NCI-H2107 treated with DMSO at 0.1 percent for 48 hours (cell line): ENCODE data around the gene ANKRD55.
"Not testable (repeated sequence)": the region's sequence is repeated elsewhere in the genome, so short reads cannot be mapped to it uniquely, and the experiment has no call there.

Experiments
- DNase-seq: peaks from one replicate; lab custom pipeline; 2025; ENCODE audit not compliant: unreplicated experiment; lab: John Stamatoyannopoulos, UW

ANKRD55 gene

DNA sequence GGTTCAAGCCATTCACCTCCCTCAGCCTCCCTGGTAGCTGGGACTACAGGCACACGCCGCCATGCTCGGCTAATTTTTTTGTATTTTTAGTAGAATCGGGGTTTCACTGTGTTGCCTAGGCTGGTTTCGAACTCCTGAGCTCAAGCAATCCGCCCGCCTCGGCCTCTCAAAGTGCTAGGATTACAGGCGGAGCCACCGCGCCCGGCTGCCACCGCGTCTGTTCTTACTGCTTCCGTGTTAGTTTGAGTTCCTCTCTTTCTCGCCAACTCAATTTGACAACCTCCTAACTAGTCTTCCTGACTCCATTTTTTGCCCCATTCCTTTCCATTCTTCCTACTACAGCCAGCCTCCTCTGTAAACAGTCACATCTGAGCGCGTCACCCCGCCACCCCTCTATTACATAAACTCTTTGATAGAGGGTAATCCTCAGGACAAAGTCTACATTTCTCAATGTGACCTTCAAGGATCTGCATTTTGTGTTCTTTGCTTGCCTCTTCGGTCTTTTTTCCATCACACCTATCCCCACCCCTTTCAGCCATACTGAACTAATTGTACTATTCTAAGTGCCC lies 149.8 kb downstream of the ANKRD55 start:
- no peak for DNase-seq

DNA sequence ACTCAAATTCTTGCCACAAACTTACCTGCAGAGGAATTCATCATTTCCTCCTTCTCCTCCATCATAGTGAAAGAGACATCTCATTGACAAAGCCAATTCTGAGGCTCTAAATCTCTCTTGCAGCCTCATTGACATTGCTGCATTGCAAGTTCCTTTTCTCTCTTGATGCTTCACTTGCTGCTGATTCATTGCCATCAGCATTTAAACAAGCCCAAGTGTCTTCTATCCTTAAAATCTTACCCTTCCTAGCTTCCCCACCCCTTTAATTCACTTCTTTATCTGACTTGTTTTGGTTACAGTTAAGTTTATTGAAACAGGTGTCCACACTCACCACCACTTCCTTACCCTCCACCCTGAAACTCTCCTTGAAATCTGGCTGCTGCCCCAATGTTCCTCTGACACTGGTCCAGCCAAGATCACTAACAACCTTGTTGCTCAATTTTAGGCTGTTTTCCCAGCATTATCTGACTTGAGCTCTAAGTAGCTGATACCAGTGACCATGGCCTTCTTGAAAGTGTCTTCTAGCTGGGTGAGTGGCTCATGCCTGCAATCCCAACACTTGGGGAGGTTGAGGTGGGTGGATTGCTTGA lies 152.0 kb downstream of the ANKRD55 start:
- DNase-seq = not testable (repeated sequence)

DNA sequence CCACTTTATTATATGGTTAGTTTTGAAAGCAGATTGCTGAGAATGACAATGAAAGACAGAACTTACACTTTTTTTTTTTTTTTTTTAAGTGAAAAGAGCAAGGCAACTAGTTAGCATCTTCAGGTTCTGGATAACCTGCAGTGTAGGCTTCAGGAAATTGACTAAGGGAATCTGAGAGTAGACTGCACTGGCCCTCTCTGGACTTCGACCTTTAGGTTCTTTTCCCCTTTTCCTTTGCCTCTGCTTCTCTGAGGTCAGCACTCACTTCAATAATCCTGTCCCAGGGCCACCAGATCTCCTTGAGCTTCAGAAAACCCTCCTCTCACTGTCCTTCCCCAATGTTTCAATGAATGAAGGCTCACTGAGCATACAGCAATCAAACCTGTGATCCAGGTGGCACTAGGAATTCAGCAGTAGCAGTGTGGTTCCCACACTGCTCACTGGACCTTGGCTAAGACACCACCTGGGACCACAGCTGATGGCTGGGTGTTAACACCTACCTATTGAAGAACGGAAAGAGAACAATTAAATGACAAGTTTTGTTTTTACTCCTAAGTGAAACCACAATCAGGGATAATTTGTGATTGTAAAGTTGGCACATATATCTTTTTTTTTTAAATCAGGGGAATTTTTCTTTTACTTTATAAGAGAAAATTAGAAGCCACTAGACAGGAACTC lies 152.6 kb downstream of the ANKRD55 start:
- DNase-seq = no peak

DNA sequence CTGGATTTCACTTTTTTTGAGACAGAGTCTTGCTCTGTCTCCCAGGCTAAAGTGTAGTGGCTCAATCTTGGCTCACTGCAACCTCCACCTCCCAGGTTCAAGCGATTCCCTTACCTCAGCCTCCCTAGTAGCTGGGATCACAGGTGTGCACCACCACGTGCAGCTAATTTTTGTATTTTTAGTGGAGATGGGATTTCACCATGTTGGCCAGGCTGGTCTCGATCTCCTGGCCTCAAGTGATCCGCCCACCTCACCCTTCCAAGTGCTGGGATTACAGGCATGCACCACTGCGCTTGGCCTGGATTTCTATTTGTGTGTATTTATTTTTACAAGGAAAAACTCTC lies 154.0 kb downstream of the ANKRD55 start:
- not testable (repeated sequence) for DNase-seq

DNA sequence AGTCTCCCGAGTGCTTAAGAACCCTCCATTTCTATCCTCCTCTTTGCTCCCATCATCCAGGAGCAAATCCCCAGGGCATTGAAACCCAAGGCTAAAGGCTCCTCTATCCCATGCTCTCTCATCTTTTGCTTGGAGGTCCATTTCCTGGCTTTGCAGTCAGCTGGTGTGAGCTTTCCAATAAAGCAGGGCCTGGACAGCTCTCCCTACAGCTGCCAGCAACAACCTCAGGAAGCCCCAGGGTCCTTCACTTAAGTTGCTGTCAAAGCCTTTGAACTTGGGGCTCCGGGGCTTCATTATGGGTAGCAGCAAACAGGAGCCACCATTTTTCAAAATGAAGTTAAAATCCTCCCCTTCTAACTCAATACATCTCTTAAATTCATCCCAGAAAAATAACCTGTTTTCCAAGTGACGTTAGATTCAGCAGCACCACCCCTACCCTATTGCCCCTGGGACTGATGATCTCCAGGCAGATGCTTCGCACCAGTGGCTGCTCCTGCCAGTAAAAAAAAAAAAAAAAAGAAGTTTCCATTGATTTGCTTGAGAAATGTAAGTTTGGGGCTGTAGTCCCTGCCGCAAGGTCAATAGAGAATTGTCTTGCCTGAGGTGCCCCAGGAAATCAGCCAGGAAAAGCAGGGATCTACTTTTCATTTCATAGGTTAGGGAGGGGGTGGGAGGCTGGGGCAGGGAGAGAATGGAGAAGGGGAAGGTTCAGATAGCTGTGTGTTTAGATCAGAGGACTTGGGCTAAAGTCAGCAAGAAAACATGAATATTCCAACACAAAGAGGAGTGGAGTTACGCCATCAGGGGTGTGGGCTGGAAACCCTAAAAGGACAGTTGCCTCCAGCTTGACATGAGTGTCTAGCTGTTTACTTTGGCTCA lies 154.6 kb downstream of the ANKRD55 start:
- no peak for DNase-seq

DNA sequence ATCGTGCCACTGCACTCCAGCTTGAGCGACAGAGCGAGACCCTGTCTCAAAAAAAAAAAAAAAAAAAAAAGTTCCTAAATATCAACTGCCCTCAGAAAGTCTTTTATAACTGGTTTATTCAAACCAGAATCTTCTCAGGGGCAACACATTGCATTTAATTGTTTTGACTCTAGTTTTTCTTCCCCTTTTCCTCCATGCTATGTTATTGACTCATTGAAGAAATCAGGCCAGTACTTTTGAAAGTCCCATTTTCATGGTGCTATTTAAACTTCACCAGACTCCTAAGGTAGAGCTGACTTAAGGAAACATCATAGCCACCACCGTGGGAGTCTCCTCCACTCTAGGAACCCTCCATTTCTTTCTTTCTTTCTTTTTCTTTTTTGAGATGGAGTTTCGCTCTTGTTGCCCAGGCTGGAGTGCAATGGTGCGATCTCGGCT lies 155.3 kb downstream of the ANKRD55 start:
- no peak for DNase-seq

DNA sequence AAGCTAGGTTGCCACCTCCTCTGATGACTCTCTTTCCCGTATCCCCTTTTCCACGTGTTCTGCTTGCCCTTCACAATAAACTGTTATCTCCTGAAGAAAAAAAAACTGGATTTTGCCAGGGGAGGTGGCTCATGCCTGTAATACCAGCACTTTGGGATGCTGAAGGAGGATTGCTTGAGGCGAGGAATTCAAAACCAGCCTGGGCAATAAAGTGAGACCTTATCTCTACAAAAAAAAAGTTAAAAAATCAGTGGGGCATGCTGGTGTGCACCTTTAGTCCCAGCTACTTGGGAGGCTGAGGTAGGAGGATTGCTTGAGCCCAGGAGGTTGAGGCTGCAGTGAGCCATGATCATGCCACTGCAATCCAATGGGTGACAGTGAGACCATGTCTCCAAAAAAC lies 156.6 kb downstream of the ANKRD55 start:
- no peak for DNase-seq

DNA sequence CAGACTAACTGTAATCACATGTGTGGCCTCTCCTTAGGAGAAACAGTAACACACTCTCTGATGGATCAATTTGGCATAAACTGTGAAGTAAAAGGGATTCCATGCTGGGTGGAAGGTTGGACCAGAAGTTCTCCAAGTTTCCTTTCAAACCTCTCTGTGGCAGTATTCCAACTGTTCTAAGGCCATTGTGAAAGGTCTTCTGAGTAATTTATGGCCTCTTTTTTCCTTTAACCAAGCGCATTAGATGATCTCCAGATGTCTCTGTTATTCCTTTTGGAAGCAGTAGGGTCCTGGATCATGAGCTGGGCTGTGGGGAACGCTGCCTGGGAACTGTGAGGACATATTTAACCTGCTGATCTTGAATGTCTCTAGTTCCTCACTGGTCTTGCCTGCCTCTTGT lies 157.8 kb downstream of the ANKRD55 start:
- DNase-seq = no peak

DNA sequence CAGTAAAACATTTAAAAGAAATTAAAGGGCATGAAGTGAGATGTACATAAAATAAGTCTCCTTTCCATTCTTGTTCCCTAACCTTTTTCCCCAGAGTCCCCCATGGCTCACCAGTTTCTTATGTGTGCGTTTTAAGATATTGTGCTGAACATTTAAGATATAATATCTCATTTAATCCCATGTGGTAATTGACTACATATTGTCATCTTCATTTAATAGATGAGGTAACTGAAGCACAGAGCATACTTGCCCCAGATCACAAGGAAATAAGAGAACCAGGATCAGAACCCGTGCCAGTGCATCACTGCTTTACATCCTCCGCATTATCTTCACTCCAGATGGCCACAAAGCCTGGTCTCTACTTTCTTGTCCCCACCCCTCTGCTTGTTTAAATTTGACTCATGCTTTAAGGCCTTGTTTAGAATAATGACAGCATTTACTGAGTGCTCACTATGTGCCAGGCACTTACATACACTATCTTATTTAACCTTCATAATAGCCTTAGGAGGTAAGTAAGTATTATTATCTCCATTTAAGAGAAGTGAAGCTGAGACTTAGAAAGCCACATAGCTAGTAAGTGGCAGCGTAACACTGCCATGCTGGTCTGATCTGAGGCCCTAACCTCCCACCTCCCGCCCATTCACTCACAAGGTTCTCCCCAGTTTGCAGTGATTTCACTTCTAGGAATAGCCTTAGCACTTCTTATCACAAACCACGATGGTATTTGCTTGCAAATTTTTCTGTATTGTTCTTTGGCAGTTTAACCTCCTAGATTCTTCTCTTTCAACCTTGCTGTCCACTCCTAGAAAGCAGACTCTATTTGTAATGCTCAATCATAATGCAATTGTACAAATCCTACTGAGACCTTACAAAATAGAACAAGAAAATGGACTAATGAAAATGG lies 160.0 kb downstream of the ANKRD55 start:
- DNase-seq = no peak

DNA sequence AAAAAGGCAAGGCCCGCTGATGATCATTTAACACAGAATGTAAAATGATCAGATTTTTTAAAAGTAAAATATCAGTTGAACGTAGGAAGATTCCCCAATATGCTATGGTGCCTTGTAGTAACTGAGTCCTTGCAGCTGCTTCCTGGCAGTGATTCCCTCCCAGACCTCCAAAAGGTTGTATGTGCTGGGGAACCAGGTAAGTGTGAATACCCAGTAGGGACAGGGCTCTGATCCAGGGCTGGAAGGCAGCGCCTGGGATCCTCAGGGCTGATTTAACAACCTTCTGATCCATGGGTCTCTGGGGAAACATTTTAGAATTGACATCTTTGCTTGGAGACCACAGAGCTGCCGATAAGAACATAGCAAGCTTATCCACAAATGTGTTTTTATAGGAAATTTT lies 161.7 kb downstream of the ANKRD55 start:
- no peak for DNase-seq

DNA sequence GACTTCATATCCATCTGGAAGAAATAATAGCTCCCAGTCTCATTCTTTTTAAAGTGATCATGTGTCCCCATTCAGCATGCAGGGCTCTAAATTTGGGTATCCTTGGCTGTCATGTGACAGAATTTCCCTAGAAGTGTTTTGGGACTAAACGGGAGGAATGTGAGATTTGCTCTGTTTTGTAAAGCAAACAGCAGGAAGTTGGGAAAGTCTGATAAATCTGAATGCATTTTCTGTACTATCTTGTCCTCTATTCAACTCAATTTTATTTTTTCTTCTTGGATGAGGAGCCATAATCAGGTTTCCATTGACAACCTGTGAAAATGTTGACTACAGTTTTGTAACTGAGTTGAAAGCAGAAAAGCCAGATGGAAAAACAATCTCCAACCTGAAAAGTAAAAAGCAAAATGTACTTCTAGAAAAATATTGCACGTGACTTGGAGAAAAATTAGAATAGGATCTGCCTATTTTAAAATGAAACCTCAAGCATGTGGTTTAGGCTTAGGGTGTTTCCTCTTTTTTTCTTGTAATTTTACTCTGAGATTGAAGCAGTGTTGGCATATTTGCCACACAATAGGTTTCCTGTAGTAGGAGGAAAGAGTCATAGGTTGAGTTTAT lies 162.2 kb downstream of the ANKRD55 start:
- DNase-seq = no peak

DNA sequence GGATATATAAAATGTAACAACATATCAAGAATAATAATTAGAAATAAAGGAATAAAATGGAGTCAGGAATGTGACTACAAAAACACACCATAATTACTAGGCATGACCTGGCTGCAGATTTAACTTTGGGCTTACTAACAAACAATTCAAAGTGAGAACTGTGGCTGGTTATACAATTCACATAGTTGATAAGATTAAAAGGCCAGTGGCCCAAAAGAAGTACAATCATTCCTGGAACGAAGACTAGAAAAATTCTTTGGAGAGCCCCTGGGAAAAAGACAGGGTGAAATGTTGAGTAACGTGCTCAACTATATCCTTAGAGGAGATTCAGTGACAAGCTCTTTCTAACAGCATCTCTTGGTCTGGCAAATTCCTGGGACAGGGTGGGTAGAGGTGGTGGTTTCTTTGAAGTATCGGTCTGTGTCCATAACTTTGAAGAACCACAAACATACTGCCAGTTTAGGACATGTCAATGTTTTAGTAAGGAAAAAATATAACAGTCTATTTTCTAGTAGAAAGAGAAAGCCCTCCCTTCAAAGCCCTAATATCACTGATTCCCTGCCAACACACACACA lies 163.4 kb downstream of the ANKRD55 start:
- no peak for DNase-seq

DNA sequence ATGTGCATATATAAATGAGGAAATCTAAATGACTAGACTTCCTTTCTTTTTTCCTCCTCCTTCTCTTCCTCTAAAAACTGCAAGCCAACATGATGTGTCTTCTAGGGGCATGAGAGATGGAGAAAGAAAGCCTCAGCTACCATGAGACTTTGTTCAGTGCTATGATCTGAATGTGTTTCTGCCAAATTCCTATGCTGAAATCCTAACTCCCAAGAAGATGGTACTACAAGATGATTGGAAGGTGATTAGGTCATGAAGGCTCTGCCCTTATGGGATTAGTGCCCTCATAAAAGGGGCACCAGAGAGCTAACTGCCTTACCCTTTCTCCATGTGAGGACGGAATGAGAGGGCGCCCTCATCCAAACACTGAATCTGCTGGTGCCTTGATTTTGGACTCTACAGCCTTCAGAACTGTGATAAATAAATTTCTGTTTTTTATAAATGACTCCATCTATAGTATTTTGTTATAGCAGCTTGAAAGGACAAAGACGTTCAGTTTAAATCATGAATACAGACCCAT lies 166.1 kb downstream of the ANKRD55 start:
- DNase-seq = no peak

DNA sequence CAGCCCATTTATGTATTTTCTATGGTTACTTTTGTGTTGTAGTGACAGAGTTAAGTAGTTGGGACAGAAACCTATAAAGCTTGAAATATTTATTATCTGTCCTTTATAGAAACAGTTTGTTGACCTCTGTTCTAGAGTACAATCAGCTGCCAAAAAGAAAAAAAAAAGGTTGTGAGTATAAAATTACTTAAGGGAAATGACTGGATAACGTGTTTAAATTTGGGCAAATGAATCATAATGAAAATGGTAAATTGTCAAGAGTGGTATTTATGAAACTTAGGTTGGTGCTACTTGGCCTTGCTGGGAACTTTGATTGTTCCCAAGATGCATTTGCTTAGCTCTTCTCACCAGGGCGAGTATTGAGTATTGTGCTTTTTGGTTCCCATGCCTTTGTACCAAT lies 168.1 kb downstream of the ANKRD55 start:
- no peak for DNase-seq

DNA sequence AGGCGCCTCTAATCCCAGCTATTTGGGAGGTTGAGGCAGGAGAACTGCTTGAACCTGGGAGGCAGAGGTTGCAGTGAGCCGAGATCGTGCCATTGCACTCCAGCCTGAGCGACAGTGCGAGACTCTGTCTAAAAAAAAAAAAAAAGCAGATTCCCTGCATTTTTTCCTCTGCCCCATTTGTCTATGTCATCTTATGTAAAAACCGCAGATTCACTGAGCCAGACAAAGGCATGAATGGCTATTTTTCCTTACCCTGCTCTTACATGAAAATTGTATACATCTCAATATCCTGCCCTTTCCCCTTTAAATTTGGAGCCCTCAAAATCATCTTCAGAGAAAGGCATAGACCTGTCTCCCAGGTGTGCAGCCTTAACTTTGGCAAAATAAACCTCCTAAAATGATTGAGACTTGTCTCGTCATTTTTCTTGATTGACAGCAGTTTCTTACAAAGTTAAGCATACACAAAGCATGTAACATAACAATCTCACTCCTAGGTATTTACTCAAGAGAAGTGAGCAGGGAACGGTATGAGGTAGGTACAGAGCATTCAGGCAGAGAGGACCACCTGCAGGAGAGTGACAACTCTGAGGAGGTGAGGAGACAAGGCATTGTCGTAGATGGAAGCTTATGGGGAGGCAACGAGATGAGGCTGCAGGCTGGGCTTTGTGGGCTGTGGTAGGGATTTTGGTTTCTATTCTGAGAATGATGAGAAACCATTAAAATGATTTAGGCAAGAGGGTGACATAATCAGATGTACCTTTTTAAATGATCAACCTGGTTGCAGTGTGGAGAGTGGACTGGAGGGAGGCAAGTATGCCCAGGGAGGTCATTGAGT lies 172.6 kb downstream of the ANKRD55 start:
- DNase-seq = no peak

DNA sequence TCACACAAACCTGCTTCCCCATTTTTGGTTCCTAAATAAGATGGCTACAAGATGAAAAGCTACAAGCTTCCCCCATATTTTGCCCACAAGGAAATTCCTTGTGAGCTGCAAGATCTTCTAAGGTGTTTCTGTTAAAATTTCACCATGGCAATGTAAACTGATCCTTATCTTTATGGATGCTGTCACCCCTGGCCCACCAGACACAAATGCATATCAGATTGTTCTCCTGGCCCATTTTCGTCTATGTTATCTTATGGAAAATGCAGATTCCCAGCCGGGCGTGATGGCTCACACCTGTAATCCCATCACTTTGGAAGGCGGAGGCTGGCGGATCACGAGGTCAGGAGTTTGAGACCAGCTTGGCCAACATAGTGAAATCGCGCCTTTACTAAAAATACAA lies 173.3 kb downstream of the ANKRD55 start:
- no peak for DNase-seq

DNA sequence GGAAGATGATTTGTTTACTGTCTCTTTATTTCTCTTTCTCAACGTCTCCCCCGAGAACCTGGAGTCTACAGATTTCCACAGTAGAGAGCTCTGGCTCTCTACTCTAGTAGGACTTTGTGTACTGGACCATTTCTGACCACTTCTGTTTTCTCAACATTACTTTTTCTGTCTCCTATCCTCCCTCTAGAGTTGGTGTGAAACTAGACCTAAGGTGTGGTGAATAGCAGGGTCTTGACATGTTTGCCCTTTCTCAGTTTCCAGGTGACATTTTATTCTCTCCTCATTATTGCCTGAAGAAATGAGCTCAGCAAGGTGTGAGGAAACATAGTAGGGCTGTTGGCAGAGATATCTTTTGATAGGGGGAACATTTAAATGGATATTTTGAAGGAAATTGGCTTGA lies 176.3 kb downstream of the ANKRD55 start:
- no peak for DNase-seq

DNA sequence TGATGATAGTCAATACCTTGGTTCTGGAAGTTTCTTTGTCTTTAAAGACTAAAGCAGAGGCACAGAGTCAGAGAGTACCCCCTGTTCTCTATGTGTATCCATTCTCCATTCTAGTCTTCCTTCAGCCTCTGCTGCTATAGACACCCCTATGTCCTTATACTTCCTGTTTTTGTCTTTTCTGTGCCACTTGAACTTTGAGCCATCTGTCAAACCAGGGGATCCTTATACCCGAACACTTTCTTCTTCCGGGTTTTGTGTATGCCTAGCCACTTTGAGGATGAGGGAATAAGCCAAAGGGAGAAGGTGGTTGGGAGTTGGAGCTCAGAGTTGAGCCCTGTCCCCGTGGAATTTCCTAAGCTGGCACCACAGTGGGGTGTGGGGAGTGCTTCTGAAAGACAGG lies 177.3 kb downstream of the ANKRD55 start:
- DNase-seq = no peak

DNA sequence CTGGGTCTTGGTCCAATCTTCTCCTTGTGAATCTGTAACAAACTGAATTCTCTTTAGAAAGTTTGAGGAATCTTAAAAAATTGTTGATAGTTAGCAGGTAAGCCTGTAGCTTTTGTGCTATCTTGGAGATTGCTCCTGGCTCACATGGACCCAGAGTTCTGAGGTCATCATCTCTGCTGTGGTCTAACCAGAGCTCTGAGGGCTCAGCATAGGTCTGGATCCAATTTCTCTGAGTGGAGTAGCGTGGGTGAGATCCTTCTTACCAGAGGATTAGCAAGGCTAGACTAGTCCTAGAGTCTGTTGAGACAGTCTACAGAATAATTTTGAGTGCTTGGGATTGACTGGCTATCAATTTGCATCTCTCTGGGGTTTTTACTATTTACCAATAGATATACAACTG lies 177.8 kb downstream of the ANKRD55 start:
- no peak for DNase-seq
